DND-41 (cell line): ENCODE data around the gene NCMAP.

Experiments used
- ATAC-seq: fragments of 200-7000 bp; cut with Tn5 transposase; 3 replicates; pipeline ENCODE4 v1.9.1; 2021; ENCODE audit warnings: low read depth; ENCODE audit not compliant: insufficient read depth
- DNase-seq: peaks from one replicate; pipeline ENCODE4 v3.0.0-alpha.2; 2020
- H2AFZ ChIP-seq: 2 replicates; pipeline ENCODE4 v1.6.0; 2012; ENCODE audit warnings: low read depth, low read length
- H3K27ac ChIP-seq: 2 replicates; pipeline ENCODE4 v1.5.1; 2012; ENCODE audit warnings: low read length, inconsistent platforms
- H3K27me3 ChIP-seq: fragments of 200-600 bp; sonication (generic); 2 replicates; pipeline ENCODE4 v1.6.0; 2012; ENCODE audit warnings: low read length, mild to moderate bottlenecking, inconsistent platforms; ENCODE audit not compliant: insufficient read depth, poor library complexity
- H3K36me3 ChIP-seq: 2 replicates; pipeline ENCODE4 v1.5.1; 2012; ENCODE audit warnings: low read length, inconsistent platforms; ENCODE audit not compliant: insufficient read depth
- H3K4me1 ChIP-seq: 2 replicates; pipeline ENCODE4 v1.5.1; 2012; ENCODE audit warnings: mild to moderate bottlenecking, low read length; ENCODE audit not compliant: insufficient read depth
- H3K4me2 ChIP-seq: 2 replicates; pipeline ENCODE4 v1.6.0; 2012; ENCODE audit warnings: mild to moderate bottlenecking, moderate library complexity, low read length, inconsistent platforms; ENCODE audit not compliant: insufficient read depth
- H3K4me3 ChIP-seq, 2 experiments: fragments of 200-600 bp in 1 of 2; shearing (Covaris generic) in 1 of 2; 2 replicates each; pipeline ENCODE4 v1.5.1; 2012 to 2016; ENCODE audit warnings: inconsistent platforms in 2 of 2, low read length in 2 of 2, mild to moderate bottlenecking in 2 of 2, low read depth in 1 of 2, moderate library complexity in 1 of 2
- H3K79me2 ChIP-seq: 2 replicates; pipeline ENCODE4 v1.6.0; 2012; ENCODE audit warnings: low read length, inconsistent platforms; ENCODE audit not compliant: insufficient read depth
- H3K9ac ChIP-seq: 2 replicates; pipeline ENCODE4 v1.6.0; 2012; ENCODE audit warnings: low read depth, mild to moderate bottlenecking, inconsistent platforms, low read length, moderate library complexity
- H3K9me3 ChIP-seq: 2 replicates; pipeline ENCODE4 v1.5.1; 2012; ENCODE audit warnings: low read length, moderate library complexity, mild to moderate bottlenecking, inconsistent platforms; ENCODE audit not compliant: insufficient read depth, severe bottlenecking
- H4K20me1 ChIP-seq: 2 replicates; pipeline ENCODE4 v1.6.0; 2012; ENCODE audit warnings: low read length; ENCODE audit not compliant: insufficient read depth
- EZH2 ChIP-seq: IDR thresholded peaks from 3 replicates; pipeline ENCODE4 v1.6.1; 2012; ENCODE audit warnings: borderline replicate concordance, low read depth, mild to moderate bottlenecking, moderate library complexity, low read length, inconsistent platforms; ENCODE audit not compliant: severe bottlenecking
- TF ChIP-seq, protein P1 (sequence below): IDR thresholded peaks from 2 replicates; pipeline ENCODE4 v1.5.1; 2012; ENCODE audit warnings: borderline replicate concordance, low read length, moderate library complexity, mild to moderate bottlenecking; ENCODE audit not compliant: poor library complexity, severe bottlenecking; ENCODE audit errors: extremely low read depth

NCMAP gene

DNA sequence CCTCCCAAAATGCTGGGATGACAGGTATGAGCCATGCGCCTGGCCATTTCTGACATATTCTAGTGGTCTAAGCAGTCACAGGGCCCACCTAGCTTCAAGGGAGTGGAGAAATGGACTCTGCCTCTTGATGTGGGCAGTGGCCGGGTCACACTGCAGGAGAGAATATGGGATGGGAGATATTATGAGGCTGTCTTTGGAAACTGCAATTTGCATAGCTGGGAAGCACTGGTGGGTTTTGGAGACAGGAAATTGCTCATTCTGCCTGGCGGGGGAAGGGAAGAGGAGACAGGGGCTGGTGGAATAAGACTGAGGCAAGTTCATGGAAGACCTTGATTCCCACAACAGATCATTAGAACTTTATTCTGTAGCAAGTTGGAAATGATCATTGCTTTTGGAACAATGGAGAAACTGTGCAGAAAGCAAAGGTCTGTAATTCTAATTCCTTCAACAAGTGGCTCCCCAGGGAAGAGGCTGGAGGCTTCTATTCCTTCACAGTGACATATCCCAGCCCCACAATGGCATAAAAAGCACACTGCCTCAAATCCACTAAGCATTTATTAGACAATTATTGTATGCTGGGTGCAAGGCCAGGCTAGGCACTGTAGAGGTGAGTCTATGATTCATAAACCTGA, 10.5 kb downstream of the NCMAP start:
- no peaks in the 10 kb centered on the region for H3K27me3 ChIP-seq
- TF ChIP-seq, protein P1, sequence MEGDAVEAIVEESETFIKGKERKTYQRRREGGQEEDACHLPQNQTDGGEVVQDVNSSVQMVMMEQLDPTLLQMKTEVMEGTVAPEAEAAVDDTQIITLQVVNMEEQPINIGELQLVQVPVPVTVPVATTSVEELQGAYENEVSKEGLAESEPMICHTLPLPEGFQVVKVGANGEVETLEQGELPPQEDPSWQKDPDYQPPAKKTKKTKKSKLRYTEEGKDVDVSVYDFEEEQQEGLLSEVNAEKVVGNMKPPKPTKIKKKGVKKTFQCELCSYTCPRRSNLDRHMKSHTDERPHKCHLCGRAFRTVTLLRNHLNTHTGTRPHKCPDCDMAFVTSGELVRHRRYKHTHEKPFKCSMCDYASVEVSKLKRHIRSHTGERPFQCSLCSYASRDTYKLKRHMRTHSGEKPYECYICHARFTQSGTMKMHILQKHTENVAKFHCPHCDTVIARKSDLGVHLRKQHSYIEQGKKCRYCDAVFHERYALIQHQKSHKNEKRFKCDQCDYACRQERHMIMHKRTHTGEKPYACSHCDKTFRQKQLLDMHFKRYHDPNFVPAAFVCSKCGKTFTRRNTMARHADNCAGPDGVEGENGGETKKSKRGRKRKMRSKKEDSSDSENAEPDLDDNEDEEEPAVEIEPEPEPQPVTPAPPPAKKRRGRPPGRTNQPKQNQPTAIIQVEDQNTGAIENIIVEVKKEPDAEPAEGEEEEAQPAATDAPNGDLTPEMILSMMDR, result no peak
- TF ChIP-seq EZH2, result no peak
- ATAC-seq (no peak), DNase-seq (no peak)
- no peaks in the 10 kb centered on the region for H3K36me3 ChIP-seq
- no peak overlapping the region for H3K27ac ChIP-seq
- H2AFZ ChIP-seq, result no peak overlapping the region
- H3K4me1 ChIP-seq, result no peaks in the 10 kb centered on the region
- H4K20me1 ChIP-seq, result no peaks in the 10 kb centered on the region
- H3K9me3 ChIP-seq, result no peaks in the 10 kb centered on the region
- H3K9ac ChIP-seq, result no peak overlapping the region
- no peaks in the 10 kb centered on the region for H3K79me2 ChIP-seq
- no peak overlapping the region for H3K4me2 ChIP-seq
- no peak overlapping the region for H3K4me3 ChIP-seq

DNA sequence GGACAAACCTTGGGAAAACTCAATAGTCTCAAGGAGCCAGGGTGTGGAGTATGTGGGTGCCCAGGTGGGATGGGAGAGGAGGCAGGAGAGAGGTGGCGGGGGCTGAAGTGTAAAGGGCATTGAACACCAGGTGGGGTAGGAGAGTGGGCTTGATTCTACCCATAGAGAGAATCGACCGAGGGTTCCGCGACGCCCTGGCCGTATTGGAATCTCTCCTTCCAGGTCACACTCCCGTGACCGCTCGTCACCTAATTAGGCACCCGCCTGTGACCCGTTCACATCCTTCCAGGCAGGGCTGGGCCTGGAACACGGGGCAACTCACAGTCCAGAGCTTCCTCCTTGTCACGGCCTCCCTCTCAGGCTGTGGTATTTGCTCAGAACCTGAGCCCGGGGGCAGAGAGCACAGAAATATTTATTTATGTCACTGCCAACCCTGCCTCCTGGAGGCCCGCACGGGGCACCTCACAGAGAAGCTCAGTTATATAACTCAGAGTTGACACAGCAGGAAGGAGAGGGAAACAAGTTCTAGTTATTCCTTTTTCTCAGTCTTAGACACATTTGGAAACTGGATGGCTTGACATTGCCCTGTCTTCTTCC, 12.0 kb downstream of the NCMAP start:
- H3K27ac ChIP-seq, result no peak overlapping the region
- H3K36me3 ChIP-seq, result no peaks in the 10 kb centered on the region
- H3K4me2 ChIP-seq, result no peak overlapping the region
- no peak overlapping the region for H3K9ac ChIP-seq
- H2AFZ ChIP-seq, result no peak overlapping the region
- no peak for TF ChIP-seq EZH2
- TF ChIP-seq, protein P1, result peak; percentile 6
- H3K4me1 ChIP-seq, result no peaks in the 10 kb centered on the region
- no peaks in the 10 kb centered on the region for H3K27me3 ChIP-seq
- ATAC-seq, result no peak
- no peaks in the 10 kb centered on the region for H4K20me1 ChIP-seq
- no peak overlapping the region for H3K4me3 ChIP-seq
- no peak for DNase-seq
- H3K9me3 ChIP-seq, result no peaks in the 10 kb centered on the region
- H3K79me2 ChIP-seq, result no peaks in the 10 kb centered on the region

DNA sequence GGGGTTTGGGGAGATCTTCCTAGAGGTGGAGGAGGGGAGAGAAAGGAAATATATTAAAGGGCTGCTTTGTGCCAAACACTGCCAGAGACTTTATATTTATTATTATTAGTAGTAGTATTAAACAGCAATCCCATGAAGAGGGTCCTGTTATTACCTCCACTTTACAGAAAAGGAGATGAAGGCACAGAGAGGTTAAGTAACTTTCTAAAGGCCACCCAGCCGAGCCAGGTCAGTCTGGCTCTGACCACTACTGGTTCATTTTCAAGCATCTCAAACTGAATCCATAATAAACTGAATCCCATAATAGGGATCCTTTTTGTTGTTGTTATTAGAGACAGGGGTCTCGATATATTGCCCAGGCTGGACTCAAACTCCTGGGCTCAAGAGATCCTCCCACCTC, 12.6 kb downstream of the NCMAP start:
- no peak for DNase-seq
- TF ChIP-seq EZH2, result no peak
- TF ChIP-seq, protein P1, result no peak
- H3K9ac ChIP-seq, result no peak overlapping the region
- no peak for ATAC-seq
- H3K4me1 ChIP-seq, result no peaks in the 10 kb centered on the region
- no peaks in the 10 kb centered on the region for H4K20me1 ChIP-seq
- H3K27ac ChIP-seq, result no peak overlapping the region
- H3K36me3 ChIP-seq, result no peaks in the 10 kb centered on the region
- H3K4me3 ChIP-seq, result no peak overlapping the region
- H3K27me3 ChIP-seq, result no peaks in the 10 kb centered on the region
- H3K79me2 ChIP-seq, result no peaks in the 10 kb centered on the region
- H3K4me2 ChIP-seq, result no peak overlapping the region
- H2AFZ ChIP-seq, result no peak overlapping the region
- no peaks in the 10 kb centered on the region for H3K9me3 ChIP-seq
